PC-9 (cell line): Measurements from ENCODE around the gene METTL18. TPM values are rescaled to one million over a fixed set of nuclear protein-coding genes. Genes with fewer than 3 reads are reported as not detected.

Experiments
- Bru-seq: library from RNA; stranded (reverse); fragments of 400-500 nt; gene quantifications from one replicate; lab custom pipeline; 2021; lab: Mats Ljungman, UMichigan
- BruChase-seq, 2 experiments: library from RNA; stranded (reverse); fragments of 400-500 nt; gene quantifications; one replicate each; lab custom pipeline; 2021; lab: Mats Ljungman, UMichigan
- BruUV-seq: library from RNA; stranded (reverse); fragments of 400-500 nt; replicated peaks from 2 replicates; lab custom pipeline; 2021; lab: Mats Ljungman, UMichigan
- CTCF ChIA-PET: fragments of 300-600 bp; sonication (Branson Sonifier 250); formaldehyde crosslinking; loops from one replicate; lab custom pipeline; 2022; ENCODE audit warnings: antibody characterized with exemption; lab: Charles Lee
- POLR2A ChIA-PET: fragments of 300-600 bp; sonication (Branson Sonifier 250); formaldehyde crosslinking; loops from one replicate; lab custom pipeline; 2022; ENCODE audit warnings: antibody characterized with exemption; ENCODE audit not compliant: unreplicated experiment; lab: Charles Lee
- DNase-seq, 2 experiments: peaks; one replicate each; pipeline versions ENCODE4 v3.0.0 to v3.0.0-alpha.2; 2015 to 2022; ENCODE audit warnings: mixed read lengths in 1 of 2
- H2AFZ ChIP-seq: fragments of 200-600 bp; sonication (generic); 2 replicates; pipeline ENCODE4 v1.8.1; 2017; ENCODE audit warnings: antibody characterized with exemption
- H3F3A ChIP-seq: fragments of 200-600 bp; sonication (generic); 2 replicates; pipeline ENCODE4 v1.8.1; 2017; ENCODE audit warnings: antibody characterized with exemption, mild to moderate bottlenecking, low read depth; ENCODE audit not compliant: insufficient read depth
- H3K27ac ChIP-seq: fragments of 200-600 bp; sonication (generic); 2 replicates; pipeline ENCODE4 v1.6.1; 2016; ENCODE audit warnings: mixed run types
- H3K27me3 ChIP-seq: fragments of 200-600 bp; sonication (generic); 2 replicates; pipeline ENCODE4 v1.6.1; 2016; ENCODE audit warnings: low read depth, mixed run types; ENCODE audit not compliant: insufficient read depth
- H3K36me3 ChIP-seq: fragments of 200-600 bp; sonication (generic); 2 replicates; pipeline ENCODE4 v1.6.1; 2016; ENCODE audit warnings: low read depth, mixed run types
- H3K4me1 ChIP-seq: fragments of 200-600 bp; sonication (generic); replicated peaks from 2 replicates; pipeline ENCODE4 v1.6.1; 2016; ENCODE audit warnings: mixed run types; ENCODE audit not compliant: insufficient read depth
- H3K4me2 ChIP-seq: fragments of 200-600 bp; sonication (generic); 2 replicates; pipeline ENCODE4 v1.6.1; 2017; ENCODE audit warnings: mixed run types
- H3K4me3 ChIP-seq: fragments of 200-600 bp; sonication (generic); 2 replicates; pipeline ENCODE4 v1.6.1; 2016; ENCODE audit warnings: mixed run types
- H3K79me2 ChIP-seq: fragments of 200-600 bp; sonication (generic); 2 replicates; pipeline ENCODE4 v1.6.1; 2017; ENCODE audit warnings: low read depth, mixed run types
- H3K9me2 ChIP-seq: fragments of 200-600 bp; sonication (generic); 2 replicates; pipeline ENCODE4 v1.8.1; 2017; ENCODE audit warnings: mild to moderate bottlenecking; ENCODE audit not compliant: insufficient read depth
- H3K9me3 ChIP-seq: fragments of 200-600 bp; sonication (generic); 2 replicates; pipeline ENCODE4 v1.8.1; 2016; ENCODE audit warnings: low read depth; ENCODE audit not compliant: insufficient read depth
- H4K20me1 ChIP-seq: fragments of 200-600 bp; sonication (generic); 2 replicates; pipeline ENCODE4 v1.8.1; 2017; ENCODE audit not compliant: insufficient read depth
- EZH2 ChIP-seq: fragments of 200-600 bp; sonication (generic); IDR thresholded peaks from 2 replicates; pipeline ENCODE4 v1.8.0; 2017; ENCODE audit warnings: antibody characterized with exemption, low read depth
- intact Hi-C: fragments of 100-400 bp; cut with micrococcal nuclease; formaldehyde crosslinking; loops from one replicate; pipeline ENCODE4 v1.10.0; 2022; ENCODE audit not compliant: unreplicated experiment
- long read RNA-seq: library from polyadenylated mRNA; stranded (forward); transcript quantifications from one replicate; pipeline ENCODE4 v2.0.0, GENCODE V29; 2022
- total RNA-seq: library from RNA; stranded (reverse); gene quantifications from 2 replicates; pipeline ENCODE4 v1.2.3, GENCODE V29; 2021
- TF ChIP-seq, protein P1 (sequence below): fragments of 200-600 bp; sonication (generic); conservative IDR thresholded peaks from 2 replicates; pipeline ENCODE4 v1.6.1; 2017; ENCODE audit warnings: mixed run types, antibody characterized with exemption, mild to moderate bottlenecking, moderate library complexity

METTL18 gene
- 7.5 and 11.4 TPM in 2 replicates for total RNA-seq
- Bru-seq, nascent RNA = percentile 77 among the genes with signal in this experiment
- BruChase-seq, experiment 1, labeled RNA remaining after a 2-hour chase = percentile 84 among the genes with signal in this experiment
- percentile 56 among the genes with signal in this experiment for BruChase-seq, experiment 2, labeled RNA remaining after a 6-hour chase
- long read RNA-seq, transcript METTL18-202 (2 exons, 1,521 nt) = major isoform, 7 of 15 reads
- long read RNA-seq, partial matches to known transcripts = 0 of 15 reads
- long read RNA-seq, other reads (novel, unspliced or antisense) = 4 of 15 reads

DNA sequence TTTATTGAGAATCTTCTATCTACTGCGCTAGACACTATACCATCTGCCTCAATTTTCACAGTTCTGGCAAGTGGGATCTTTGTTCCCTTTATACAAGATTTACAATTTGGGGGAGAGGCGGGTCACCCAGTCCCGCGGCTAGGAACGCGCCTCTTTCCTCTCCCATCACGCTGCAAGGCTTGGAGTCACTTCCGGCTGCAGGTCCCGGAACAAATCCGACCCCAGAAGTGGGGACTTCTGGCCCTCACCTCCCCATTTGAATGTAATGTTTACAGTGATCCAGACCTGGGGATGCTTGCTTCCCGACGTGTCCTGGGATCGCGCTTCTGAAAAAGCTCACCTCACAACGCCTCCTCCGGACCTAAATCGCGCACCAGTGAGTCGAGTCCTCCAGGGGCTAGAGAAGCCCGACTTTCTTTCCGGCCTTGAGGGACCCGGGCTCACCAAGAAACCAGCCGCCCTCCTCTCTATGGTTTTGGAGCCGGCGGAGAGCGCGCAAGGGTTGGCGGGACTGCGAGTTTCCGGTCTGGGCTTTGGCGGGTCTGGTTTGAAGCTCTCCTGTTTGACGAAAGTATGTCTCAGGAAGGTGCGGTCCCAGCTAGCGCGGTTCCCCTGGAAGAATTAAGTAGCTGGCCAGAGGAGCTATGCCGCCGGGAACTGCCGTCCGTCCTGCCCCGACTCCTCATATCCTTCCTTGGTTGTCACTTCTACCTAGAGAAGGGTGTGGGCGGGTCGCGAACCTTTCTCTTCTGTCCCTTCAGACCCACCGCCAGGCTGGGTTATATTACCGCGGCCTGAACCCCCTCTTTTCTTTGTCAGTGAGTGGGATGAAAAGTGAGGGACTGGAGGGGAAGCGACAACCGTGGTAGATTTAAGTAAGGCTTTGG, at the start of gene METTL18:
Gene METTL18 (minus strand): TSS at position 378 of the 887 bp plus-strand sequence. CDS start 1,212 bp downstream, outside the sequence.
- H3K79me2 ChIP-seq = peaks cover 51% of the 10 kb centered on the region
- TF ChIP-seq EZH2 = no peak
- TF ChIP-seq, protein P1, sequence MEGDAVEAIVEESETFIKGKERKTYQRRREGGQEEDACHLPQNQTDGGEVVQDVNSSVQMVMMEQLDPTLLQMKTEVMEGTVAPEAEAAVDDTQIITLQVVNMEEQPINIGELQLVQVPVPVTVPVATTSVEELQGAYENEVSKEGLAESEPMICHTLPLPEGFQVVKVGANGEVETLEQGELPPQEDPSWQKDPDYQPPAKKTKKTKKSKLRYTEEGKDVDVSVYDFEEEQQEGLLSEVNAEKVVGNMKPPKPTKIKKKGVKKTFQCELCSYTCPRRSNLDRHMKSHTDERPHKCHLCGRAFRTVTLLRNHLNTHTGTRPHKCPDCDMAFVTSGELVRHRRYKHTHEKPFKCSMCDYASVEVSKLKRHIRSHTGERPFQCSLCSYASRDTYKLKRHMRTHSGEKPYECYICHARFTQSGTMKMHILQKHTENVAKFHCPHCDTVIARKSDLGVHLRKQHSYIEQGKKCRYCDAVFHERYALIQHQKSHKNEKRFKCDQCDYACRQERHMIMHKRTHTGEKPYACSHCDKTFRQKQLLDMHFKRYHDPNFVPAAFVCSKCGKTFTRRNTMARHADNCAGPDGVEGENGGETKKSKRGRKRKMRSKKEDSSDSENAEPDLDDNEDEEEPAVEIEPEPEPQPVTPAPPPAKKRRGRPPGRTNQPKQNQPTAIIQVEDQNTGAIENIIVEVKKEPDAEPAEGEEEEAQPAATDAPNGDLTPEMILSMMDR = no peak
- peak within 1 kb of the TSS; percentile 78 for H3K27ac ChIP-seq
- intact Hi-C loops = loop anchor here (1.0 to 10.0 kb wide), 3 partner anchors 13 to 310 kb away; partner anchors contain the start of gene SLC19A2
- H3K27me3 ChIP-seq = no peaks in the 10 kb centered on the region
- peak within 1 kb of the TSS; percentile 85 for H3K4me3 ChIP-seq
- no TSS peak for BruUV-seq
- no peaks in the 10 kb centered on the region for H4K20me1 ChIP-seq
- no peaks in the 10 kb centered on the region for H3K9me2 ChIP-seq
- H3K4me1 ChIP-seq = peaks cover 6% of the 10 kb centered on the region; the same call in 1 of the 2 replicates
- peaks cover 18% of the 10 kb centered on the region for H3K36me3 ChIP-seq
- peak; percentile 90 to 91 for DNase-seq
- peak within 1 kb of the TSS; percentile 86 for H2AFZ ChIP-seq
- no peaks in the 10 kb centered on the region for H3K9me3 ChIP-seq
- CTCF ChIA-PET = no interaction called here
- H3F3A ChIP-seq = no peaks in the 10 kb centered on the region; the same call in 1 of the 2 replicates
- POLR2A ChIA-PET = interaction anchor here (0.5 to 1.1 kb wide), 3 partner anchors 15 to 275 kb away, joined by 3 to 6 read pairs (median 5); no protein-coding TSS in a partner anchor
- peak within 1 kb of the TSS; percentile 89 for H3K4me2 ChIP-seq

DNA sequence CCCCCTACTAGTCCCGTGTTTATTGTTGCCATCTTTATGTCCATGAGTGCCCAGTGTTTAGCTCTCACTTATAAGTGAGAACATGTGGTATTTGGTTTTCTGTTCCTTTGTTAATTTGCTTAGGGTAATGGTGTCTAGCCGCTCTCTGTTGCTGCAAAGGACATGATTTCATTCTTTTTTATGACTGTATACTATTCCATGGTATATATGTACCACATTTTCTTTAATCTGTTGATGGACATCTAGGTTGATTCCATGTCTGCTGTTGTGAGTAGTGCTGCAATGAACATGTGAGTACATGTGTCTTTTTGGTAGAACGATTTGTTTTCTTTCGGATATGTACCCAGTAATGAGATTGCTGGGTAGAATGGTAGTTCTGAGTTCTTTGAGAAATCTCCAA, 44.2 kb upstream of the METTL18 start:
- H3K9me2 ChIP-seq = no peaks in the 10 kb centered on the region
- H2AFZ ChIP-seq = no peak overlapping the region
- no peak overlapping the region for H3K27ac ChIP-seq
- no peaks in the 10 kb centered on the region for H3K79me2 ChIP-seq
- H3K4me3 ChIP-seq = no peak overlapping the region
- BruUV-seq = no TSS peak
- POLR2A ChIA-PET = no interaction called here
- TF ChIP-seq, protein P1 = no peak
- TF ChIP-seq EZH2 = no peak
- no peak for DNase-seq
- H4K20me1 ChIP-seq = no peaks in the 10 kb centered on the region
- H3K9me3 ChIP-seq = no peaks in the 10 kb centered on the region
- peaks cover 11% of the 10 kb centered on the region for H3K36me3 ChIP-seq
- H3K27me3 ChIP-seq = no peaks in the 10 kb centered on the region
- no peaks in the 10 kb centered on the region; the same call in 1 of the 2 replicates for H3F3A ChIP-seq
- no peaks in the 10 kb centered on the region for H3K4me1 ChIP-seq
- intact Hi-C loops = no loop called here
- no peak overlapping the region for H3K4me2 ChIP-seq
- CTCF ChIA-PET = no interaction called here

DNA sequence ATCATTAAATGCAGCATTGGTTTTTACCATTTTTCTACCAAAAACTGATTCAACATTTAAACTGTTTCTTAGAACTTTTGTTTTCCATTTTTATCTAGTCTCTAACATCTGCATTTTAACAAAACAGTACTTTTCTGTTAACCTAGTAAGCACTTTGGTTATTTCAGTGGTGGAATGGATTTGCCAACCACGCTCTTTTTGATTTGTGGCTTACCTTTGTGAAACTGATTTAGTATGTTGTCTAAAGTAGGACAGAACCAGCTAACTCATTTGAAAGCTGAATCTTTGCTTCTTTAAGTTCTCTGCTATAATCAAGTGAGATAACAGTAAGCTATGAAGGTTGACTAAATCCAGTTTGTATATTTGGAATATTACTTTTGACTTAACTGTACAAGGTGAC, 41.5 kb upstream of the METTL18 start:
- intact Hi-C loops = no loop called here
- H3K9me3 ChIP-seq = no peaks in the 10 kb centered on the region
- H2AFZ ChIP-seq = no peak overlapping the region
- no peaks in the 10 kb centered on the region for H3K27me3 ChIP-seq
- H3K9me2 ChIP-seq = no peaks in the 10 kb centered on the region
- no peaks in the 10 kb centered on the region for H4K20me1 ChIP-seq
- H3K4me2 ChIP-seq = no peak overlapping the region
- DNase-seq = no peak
- no peak overlapping the region for H3K27ac ChIP-seq
- H3K79me2 ChIP-seq = no peaks in the 10 kb centered on the region
- no peak overlapping the region for H3K4me3 ChIP-seq
- TF ChIP-seq EZH2 = no peak
- TF ChIP-seq, protein P1 = no peak
- POLR2A ChIA-PET = no interaction called here
- no TSS peak for BruUV-seq
- no peaks in the 10 kb centered on the region for H3K4me1 ChIP-seq
- no peaks in the 10 kb centered on the region for H3F3A ChIP-seq
- CTCF ChIA-PET = interaction anchor here (0.6 kb wide), 1 partner anchor 14 kb away, joined by 5 read pairs; no protein-coding TSS in a partner anchor
- peaks cover 2% of the 10 kb centered on the region; the same call in 1 of the 2 replicates for H3K36me3 ChIP-seq
